Measurements from ENCODE around the gene TMEM72. TPM values are rescaled to one million over a fixed set of nuclear protein-coding genes. Genes with fewer than 3 reads are reported as not detected.

TMEM72 gene
- total and polyA plus RNA-seq, 3 donors from 2014 or later = 1.5 to 8.7 (median 3.0) TPM

GRCh38 chr10:44923611-44924010 lies 12.5 kb downstream of the TMEM72 start:
- no peak for DNase-seq
- TF ChIP-seq POLR2A (IDR thresholded peaks at IDR 0.05) (no peak), CTCF (IDR thresholded peaks at IDR 0.05) (no peak)
- Histone ChIP-seq H3K36me3 (ENCODE audit: low read depth, missing control alignments) (no peaks in the 10 kb centered on the region), H3K9me3 (no peaks in the 10 kb centered on the region), H3K27ac (no peak overlapping the region), H3K4me1 (no peaks in the 10 kb centered on the region), H3K4me3 (no peak overlapping the region), H3K27me3 (no peaks in the 10 kb centered on the region)
- WGBS, 2 donors = 80 to 94% methylated on average over 2 to 3 of the region's 3 CpGs
- intact Hi-C loops (cut with DNase I; ENCODE audit: low total_unique reads) = no loop called here

- intact Hi-C loops (cut with DNase I; ENCODE audit: low total_unique reads) = no loop called here
- DNase-seq = no peak
- no peak overlapping the region for H3K27ac ChIP-seq
Measured at GRCh38 chr10:44924261-44925040, 13.3 kb downstream of the TMEM72 start.

GRCh38 chr10:44925224-44925623 lies 14.1 kb downstream of the TMEM72 start:
- H3K27ac ChIP-seq = no peak overlapping the region
- no peak for TF ChIP-seq POLR2A (IDR thresholded peaks at IDR 0.05)
- TF ChIP-seq CTCF (IDR thresholded peaks at IDR 0.05) = no peak
- H3K36me3 ChIP-seq (ENCODE audit: low read depth, missing control alignments) = no peaks in the 10 kb centered on the region
- 68 to 78% methylated on average over 6 to 7 of the region's 7 CpGs for whole genome bisulfite sequencing, 2 donors
- intact Hi-C loops (cut with DNase I; ENCODE audit: low total_unique reads) = no loop called here
- H3K4me1 ChIP-seq = no peaks in the 10 kb centered on the region
- no peak overlapping the region for H3K4me3 ChIP-seq
- H3K9me3 ChIP-seq = no peaks in the 10 kb centered on the region
- no peak for DNase-seq
- no peaks in the 10 kb centered on the region for H3K27me3 ChIP-seq

More at GRCh38 chr10:44924261-44925040, 13.3 kb downstream of the TMEM72 start:
- Histone ChIP-seq H3K4me1 (no peaks in the 10 kb centered on the region), H3K36me3 (ENCODE audit: low read depth, missing control alignments) (no peaks in the 10 kb centered on the region), H3K9me3 (no peaks in the 10 kb centered on the region), H3K4me3 (no peak overlapping the region), H3K27me3 (no peaks in the 10 kb centered on the region)
- TF ChIP-seq POLR2A (IDR thresholded peaks at IDR 0.05) (no peak), CTCF (IDR thresholded peaks at IDR 0.05) (no peak)
- 83 to 87% methylated on average over 14 to 20 of the region's 21 CpGs for WGBS, 2 donors

GRCh38 chr10:44925811-44926750 lies 14.9 kb downstream of the TMEM72 start:
- TF ChIP-seq CTCF (IDR thresholded peaks at IDR 0.05) (no peak), POLR2A (IDR thresholded peaks at IDR 0.05) (no peak)
- H3K27ac ChIP-seq = no peak overlapping the region
- DNase-seq = no peak

More at GRCh38 chr10:44925811-44926750, 14.9 kb downstream of the TMEM72 start:
- no peaks in the 10 kb centered on the region for H3K36me3 ChIP-seq (ENCODE audit: low read depth, missing control alignments)
- intact Hi-C loops (cut with DNase I; ENCODE audit: low total_unique reads) = no loop called here
- H3K4me3 ChIP-seq = no peak overlapping the region
- no peaks in the 10 kb centered on the region for H3K9me3 ChIP-seq
- no peaks in the 10 kb centered on the region for H3K27me3 ChIP-seq
- H3K4me1 ChIP-seq = no peaks in the 10 kb centered on the region
- WGBS, 2 donors = 92 to 95% methylated on average over 16 of the region's 16 CpGs

Measured in testis (tissue), 3 donors.